Measurements from ENCODE around the gene OTX1. TPM values are rescaled to one million over a fixed set of nuclear protein-coding genes. Genes with fewer than 3 reads are reported as not detected.

OTX1 gene
- total and polyA plus RNA-seq, 2 of the 8 experiments (the other 6 are each of a cell fraction or from before 2014, with no cell fraction given): 0.24 to 3.3 TPM

- peaks cover 9 to 44% (median 34%) of the 10 kb centered on the region in 4 experiments for H3K4me1 ChIP-seq (replicated peaks in 1 of 4; ENCODE audit: control insufficient read depth in 3 of 4, insufficient read depth in 4 of 4, low read length in 3 of 4)
- H4K8ac ChIP-seq (ENCODE audit: extremely low read depth, insufficient read depth, low read length): no peak overlapping the region
- H3K23ac ChIP-seq (ENCODE audit: insufficient read length): no peak overlapping the region
- CTCF ChIA-PET (ENCODE audit: partially characterized antibody): interaction anchor here (0.6 to 2.3 kb wide), 6 partner anchors 12 to 1346 kb away, joined by 3 to 6 read pairs (median 4); no protein-coding TSS in a partner anchor
- no peak overlapping the region for H2BK5ac ChIP-seq (ENCODE audit: low read depth, low read length)
- peak overlapping the region; percentile 84 to 86 for H3K4me2 ChIP-seq (ENCODE audit: insufficient read depth in 1 of 2, low read depth in 2 of 2, low read length in 2 of 2)
- peaks cover 0 to 8% (median 0%) of the 10 kb centered on the region in 4 experiments; a peak in 1 of 8 replicates for H3K36me3 ChIP-seq (ENCODE audit: control insufficient read depth in 2 of 4, insufficient read depth in 4 of 4, low read length in 3 of 4)
- peaks cover 3 to 15% of the 10 kb centered on the region in 2 experiments for H4K20me1 ChIP-seq (replicated peaks in 1 of 2; ENCODE audit: control insufficient read depth in 1 of 2, insufficient read depth in 2 of 2, low read length in 2 of 2)
- no peaks in the 10 kb centered on the region for H3K79me2 ChIP-seq (ENCODE audit: control insufficient read depth in 1 of 2, insufficient read depth in 2 of 2, low read length in 2 of 2)
- no peaks in the 10 kb centered on the region for H3K9me3 ChIP-seq (ENCODE audit: insufficient read depth in 2 of 2, low read depth in 1 of 2, low read length in 1 of 2)
- no peak overlapping the region for H3K27ac ChIP-seq (ENCODE audit: low read depth, low read length)
- H3K27me3 ChIP-seq (replicated peaks in 1 of 4; ENCODE audit: control insufficient read depth in 3 of 4, extremely low read depth in 1 of 4, insufficient read depth in 3 of 4, low read length in 3 of 4): peaks cover 57 to 92% (median 77%) of the 10 kb centered on the region in 4 experiments
- H3K56ac ChIP-seq (replicated peaks; ENCODE audit: insufficient read length, low read depth, low read length): no peak overlapping the region
- H2BK15ac ChIP-seq (ENCODE audit: low read length): peak overlapping the region; percentile 61; the same call in 1 of the 2 replicates
- DNase-seq (ENCODE audit: low read depth in 1 of 2, low spot score in 2 of 2) (peak in 1 of 2 experiments; percentile 79), FAIRE-seq (peak; percentile 45)
- H4K5ac ChIP-seq (ENCODE audit: insufficient read length, low read depth, low read length): no peak overlapping the region
- H3K4ac ChIP-seq (replicated peaks; ENCODE audit: insufficient read length, low read depth, low read length): no peak overlapping the region
- no peak overlapping the region for H4K91ac ChIP-seq (replicated peaks; ENCODE audit: insufficient read length, low read length)
- H2BK12ac ChIP-seq (ENCODE audit: low read depth, low read length): peak overlapping the region; percentile 52; the same call in 1 of the 2 replicates
- peak overlapping the region; percentile 16 to 56 (median 28) for H3K4me3 ChIP-seq (ENCODE audit: extremely low read depth in 1 of 4, insufficient read depth in 2 of 4, low read depth in 3 of 4, low read length in 4 of 4)
- 1% methylated on average over 35 of the region's 35 CpGs; no CpG with 5 or more reads in 1 of the 2 experiments for WGBS, 2 experiments (ENCODE audit: extremely low coverage in 1 of 2, insufficient coverage in 1 of 2, insufficient read length in 1 of 2, insufficient replicate concordance in 2 of 2, low coverage in 1 of 2, low lambda C conversion rate in 2 of 2, missing lambda C conversion rate in 1 of 2)
- H3K23me2 ChIP-seq (ENCODE audit: low read depth, low read length): peaks cover 14% of the 10 kb centered on the region
- no peak overlapping the region for H2AK5ac ChIP-seq (ENCODE audit: low read depth, low read length)
- H3K79me1 ChIP-seq (ENCODE audit: low read depth, low read length): no peaks in the 10 kb centered on the region
- peak overlapping the region in 1 of 4 experiments; percentile 6; a peak in 2 of 7 replicates for H3K9ac ChIP-seq (replicated peaks in 1 of 4; ENCODE audit: extremely low read depth in 1 of 4, low read depth in 3 of 4, low read length in 3 of 4)
- H3K14ac ChIP-seq (ENCODE audit: insufficient read length): no peak overlapping the region
- POLR2A ChIA-PET (ENCODE audit: partially characterized antibody): interaction anchor here (0.5 to 3.1 kb wide), 4 partner anchors 10 to 638 kb away, joined by 3 to 32 read pairs (median 4); partner anchors contain the start of gene OTX1
- peak overlapping the region; percentile 70 for H2AFZ ChIP-seq (ENCODE audit: low read length)
- peak overlapping the region; percentile 66; the same call in 1 of the 2 replicates for H2BK20ac ChIP-seq (ENCODE audit: low read length)
- H2BK120ac ChIP-seq (replicated peaks; ENCODE audit: low read depth, low read length): no peak overlapping the region
- peak overlapping the region; percentile 81 for H3K18ac ChIP-seq (ENCODE audit: extremely low read depth, low read length)
- TF ChIP-seq ATF2 (IDR thresholded peaks at IDR 0.05; ENCODE audit: low read length) (no peak), CEBPB (IDR thresholded peaks at IDR 0.05; ENCODE audit: low read depth, low read length) (peak; percentile 26; the same call in 1 of the 2 replicates), MAX (IDR thresholded peaks at IDR 0.05) (peak; percentile 82), TCF12 (IDR thresholded peaks at IDR 0.05; ENCODE audit: low read depth, low read length) (0 out of 2 replicates have a peak, but pooled peaks have one; percentile 30), KDM1A (IDR thresholded peaks at IDR 0.05; ENCODE audit: borderline replicate concordance, low read length) (no peak), ZNF274 (IDR thresholded peaks at IDR 0.05; ENCODE audit: borderline replicate concordance, extremely low read depth, low read length) (no peak), EP300 (IDR thresholded peaks at IDR 0.05; ENCODE audit: borderline replicate concordance in 1 of 2, low read depth in 2 of 2, low read length in 2 of 2) (peak in 1 of 2 experiments; percentile 16; a peak in 1 of 3 replicates), TEAD4 (IDR thresholded peaks at IDR 0.05; ENCODE audit: low read depth, low read length) (peak; percentile 17; the same call in 1 of the 2 replicates)
Observed at GRCh38 chr2:63058144-63058920, 7.7 kb downstream of the OTX1 start.

Data from H1 (cell line).